A549 (cell line): Measurements from ENCODE around the gene HOATZ. TPM values are rescaled to one million over a fixed set of nuclear protein-coding genes. Genes with fewer than 3 reads are reported as not detected.

ENCODE experiments used
- ATAC-seq, 2 experiments: fragments of 200-7000 bp in 1 of 2; fragments of >200 bp in 1 of 2; cut with Nextera tagmentation in 1 of 2; cut with Tn5 transposase in 1 of 2; 3 replicates each; pipeline versions ENCODE4 v1.8.0 to v1.9.1; 2018 to 2020; ENCODE audit warnings: mild to moderate bottlenecking in 1 of 2, moderate library complexity in 1 of 2
- CTCF ChIA-PET: fragments of 300-600 bp; sonication (Branson Sonifier 250); formaldehyde crosslinking; extraction: SDS; loops from one replicate; lab custom pipeline; 2021; ENCODE audit warnings: antibody characterized with exemption, inconsistent platforms; lab: Yijun Ruan, JAX
- POLR2A ChIA-PET: fragments of 350-600 bp; formaldehyde crosslinking; extraction: SDS; loops from one replicate; lab custom pipeline; 2021; ENCODE audit warnings: antibody characterized with exemption, inconsistent platforms; lab: Yijun Ruan, JAX
- DNase-seq, 2 experiments: peaks; one replicate each; pipeline versions ENCODE4 v3.0.0 to v3.0.0-alpha.2; 2011 to 2016; ENCODE audit warnings: low read depth in 1 of 2, low spot score in 1 of 2
- FAIRE-seq: peaks from 2 replicates; lab custom pipeline; 2011; peaks lifted over from hg19 to GRCh38; lab: Jason Lieb, UNC
- H3K27ac ChIP-seq, 2 experiments: fragments of >200 bp; sonication (Bioruptor Twin); formaldehyde crosslinking; 3 replicates each; pipeline ENCODE4 v1.5.1; 2016 to 2017
- H3K4me1 ChIP-seq: fragments of >200 bp; sonication (Bioruptor Twin); formaldehyde crosslinking; 3 replicates; pipeline ENCODE4 v1.6.1; 2016
- H3K4me2 ChIP-seq: fragments of >200 bp; sonication (Bioruptor Twin); formaldehyde crosslinking; 3 replicates; pipeline ENCODE4 v1.6.1; 2016
- H3K4me3 ChIP-seq: fragments of >200 bp; sonication (Bioruptor Twin); formaldehyde crosslinking; 3 replicates; pipeline ENCODE4 v1.5.1; 2016
- H3K9me3 ChIP-seq: fragments of >200 bp; sonication (Bioruptor Twin); formaldehyde crosslinking; 3 replicates; pipeline ENCODE4 v1.6.1; 2016
- CEBPB ChIP-seq, 2 experiments: fragments of >200 bp in 1 of 2; sonication (Bioruptor Twin) in 1 of 2; formaldehyde crosslinking in 1 of 2; IDR thresholded peaks; 2 replicates each; pipeline ENCODE4 v1.6.1; 2012 to 2016
- EHMT2 ChIP-seq: fragments of 200-600 bp; sonication (generic); IDR thresholded peaks from 2 replicates; pipeline ENCODE4 v1.6.1; 2016; ENCODE audit warnings: antibody characterized with exemption, low read depth, mild to moderate bottlenecking, moderate library complexity
- ESRRA ChIP-seq: fragments of 150-350 bp; IDR thresholded peaks from 2 replicates; pipeline ENCODE4 v1.6.1; 2014; ENCODE audit warnings: mild to moderate bottlenecking, low read length, borderline replicate concordance
- FOSB ChIP-seq: fragments of 250-450 bp; sonication (Bioruptor Pico); IDR thresholded peaks from 2 replicates; pipeline ENCODE4 v1.5.0; 2020; ENCODE audit warnings: mild to moderate bottlenecking, moderate library complexity
- GATA3 ChIP-seq: IDR thresholded peaks from 2 replicates; pipeline ENCODE4 v1.6.1; 2012; ENCODE audit warnings: borderline replicate concordance
- HOXB13 ChIP-seq: fragments of 250-450 bp; sonication (Bioruptor Pico); IDR thresholded peaks from 2 replicates; pipeline ENCODE4 v1.5.0; 2020; ENCODE audit warnings: low read depth, mild to moderate bottlenecking, moderate library complexity
- KDM1A ChIP-seq: fragments of 200-600 bp; sonication (generic); IDR thresholded peaks from 2 replicates; pipeline ENCODE4 v1.6.1; 2016; ENCODE audit warnings: low read depth, mild to moderate bottlenecking
- KDM5A ChIP-seq: fragments of 200-600 bp; sonication (generic); IDR thresholded peaks from 2 replicates; pipeline ENCODE4 v1.6.1; 2016; ENCODE audit warnings: antibody characterized with exemption, mild to moderate bottlenecking
- MAZ ChIP-seq: fragments of 150-350 bp; IDR thresholded peaks from 2 replicates; pipeline ENCODE4 v1.6.1; 2014; ENCODE audit warnings: antibody characterized with exemption, low read depth, low read length, borderline replicate concordance
- MYC ChIP-seq: IDR thresholded peaks from 2 replicates; pipeline ENCODE4 v1.6.1; 2012; ENCODE audit warnings: mild to moderate bottlenecking, inconsistent platforms, low read length, improper control_type of control experiment, borderline replicate concordance
- NPAS2 ChIP-seq: fragments of 250-450 bp; sonication (Bioruptor Pico); IDR thresholded peaks from 2 replicates; pipeline ENCODE4 v1.8.0; 2022; ENCODE audit warnings: mild to moderate bottlenecking, moderate library complexity, borderline replicate concordance
- PHF8 ChIP-seq: fragments of 200-600 bp; sonication (generic); IDR thresholded peaks from 2 replicates; pipeline ENCODE4 v1.6.1; 2016; ENCODE audit warnings: low read depth, mild to moderate bottlenecking, antibody characterized with exemption, moderate library complexity, borderline replicate concordance
- RAD21 ChIP-seq, 2 experiments: fragments of >200 bp in 1 of 2; sonication (Bioruptor Twin) in 1 of 2; formaldehyde crosslinking in 1 of 2; IDR thresholded peaks in 1 of 2; conservative IDR thresholded peaks in 1 of 2; 2 replicates in 1 of 2; 3 replicates in 1 of 2; pipeline ENCODE4 v1.6.1; 2012 to 2018; ENCODE audit warnings: inconsistent platforms in 1 of 2
- RCOR1 ChIP-seq: fragments of 150-350 bp; IDR thresholded peaks from 2 replicates; pipeline ENCODE4 v1.6.1; 2014; ENCODE audit warnings: antibody characterized with exemption, low read length, low read depth
- RFX5 ChIP-seq: fragments of 450-650 bp; IDR thresholded peaks from 2 replicates; pipeline ENCODE4 v1.7.1; 2014; ENCODE audit warnings: antibody characterized with exemption, mild to moderate bottlenecking, moderate library complexity
- ZC3H11A ChIP-seq: fragments of 450-650 bp; IDR thresholded peaks from 2 replicates; pipeline ENCODE4 v1.6.1; 2014; ENCODE audit warnings: antibody characterized with exemption, mild to moderate bottlenecking
- ZFP36 ChIP-seq: fragments of 450-650 bp; IDR thresholded peaks from 2 replicates; pipeline ENCODE4 v1.6.1; 2014; ENCODE audit warnings: borderline replicate concordance; ENCODE audit not compliant: partially characterized antibody
- ZNF302 ChIP-seq: fragments of 250-450 bp; sonication (Bioruptor Pico); IDR thresholded peaks from 2 replicates; pipeline ENCODE4 v1.9.0; 2021; ENCODE audit warnings: inconsistent platforms, mild to moderate bottlenecking, moderate library complexity
- WGBS: methylation state at CpG from one replicate; pipeline ENCODE4 v1.1.6; 2017; ENCODE audit errors: missing lambda C conversion rate; 5-methylcytosine and 5-hydroxymethylcytosine counted together
- polyA plus RNA-seq, 4 experiments: library from polyadenylated mRNA; depleted of rRNA in 3 of 4; stranded (reverse); fragments of >200 nt; fragmentation: RNase III in 1 of 4; extraction: RNeasy Plus Mini Kit Qiagen cat#74134 plus additional on column Dnase treatment in 1 of 4; gene quantifications; 2 replicates in 3 of 4; 3 replicates in 1 of 4; pipeline ENCODE4 v1.2.3, GENCODE V29; 2011 to 2017
- TF ChIP-seq, protein P1 (sequence below): IDR thresholded peaks from 2 replicates; pipeline ENCODE4 v1.6.1; 2012; ENCODE audit warnings: low read depth, borderline replicate concordance
- TF ChIP-seq, protein P2 (sequence below): fragments of >200 bp; sonication (Bioruptor Twin); formaldehyde crosslinking; IDR thresholded peaks from 3 replicates; pipeline ENCODE4 v1.5.1; 2016
- TF ChIP-seq, protein P3 (sequence below): IDR thresholded peaks from 2 replicates; pipeline ENCODE4 v1.6.1; 2012
- TF ChIP-seq, protein P4 (sequence below): fragments of 150-350 bp; IDR thresholded peaks from 2 replicates; pipeline ENCODE4 v1.6.1; 2014; ENCODE audit warnings: low read depth, mild to moderate bottlenecking, low read length
- TF ChIP-seq, protein P5 (sequence below): fragments of 250-450 bp; sonication (Bioruptor Pico); IDR thresholded peaks from 2 replicates; pipeline ENCODE4 v1.5.0; 2020; ENCODE audit warnings: low read depth, mild to moderate bottlenecking, moderate library complexity
- TF ChIP-seq, protein P6 (sequence below): fragments of >200 bp; sonication (Bioruptor Twin); formaldehyde crosslinking; IDR thresholded peaks from 2 replicates; pipeline ENCODE4 v1.6.1; 2016

Gene HOATZ
- polyA plus RNA-seq, 2 of the 4 experiments (the other 2 are of a cell fraction): not detected

DNA sequence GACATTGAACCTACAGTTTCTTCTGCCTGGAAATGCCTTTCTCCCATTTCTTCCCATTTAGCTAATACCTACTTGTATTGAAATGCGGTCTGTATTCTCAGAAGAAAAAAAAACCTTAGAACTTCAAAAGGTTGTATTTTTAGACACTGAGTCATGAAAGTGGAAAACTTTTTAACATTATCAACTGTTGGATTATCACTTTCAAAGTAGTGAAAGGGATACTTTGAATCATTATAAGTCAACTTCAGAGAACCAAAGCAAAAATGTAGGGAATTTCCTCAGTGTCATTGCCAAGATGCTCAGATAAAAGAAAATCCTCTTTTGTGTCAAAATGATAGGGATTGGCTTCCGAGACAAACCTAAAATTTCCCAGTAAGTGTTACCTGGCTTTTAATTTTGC lies 6.6 kb downstream of the HOATZ start:
- TF ChIP-seq MYC: no peak
- no peak for TF ChIP-seq RAD21 (conservative IDR thresholded peaks at IDR 0.05 in 1 of 2, IDR thresholded peaks at IDR 0.05 in 1 of 2)
- no peak for TF ChIP-seq CEBPB (IDR thresholded peaks at IDR 0.05)
- TF ChIP-seq, protein P1, sequence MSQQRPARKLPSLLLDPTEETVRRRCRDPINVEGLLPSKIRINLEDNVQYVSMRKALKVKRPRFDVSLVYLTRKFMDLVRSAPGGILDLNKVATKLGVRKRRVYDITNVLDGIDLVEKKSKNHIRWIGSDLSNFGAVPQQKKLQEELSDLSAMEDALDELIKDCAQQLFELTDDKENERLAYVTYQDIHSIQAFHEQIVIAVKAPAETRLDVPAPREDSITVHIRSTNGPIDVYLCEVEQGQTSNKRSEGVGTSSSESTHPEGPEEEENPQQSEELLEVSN: no peak
- TF ChIP-seq KDM1A: no peak
- no peak for TF ChIP-seq KDM5A
- WGBS: 34% methylated on average over 2 of the region's 2 CpGs
- POLR2A ChIA-PET: no interaction called here
- no peak for FAIRE-seq
- Histone ChIP-seq H3K4me1 (peaks cover 10% of the 10 kb centered on the region; the same call in 2 of the 3 replicates), H3K4me2 (peak overlapping the region; percentile 19), H3K4me3 (no peak overlapping the region), H3K9me3 (no peaks in the 10 kb centered on the region), H3K27ac (peak overlapping the region in 1 of 2 experiments; percentile 57; a peak in 1 of 6 replicates)
- ATAC-seq: no peak
- CTCF ChIA-PET: no interaction called here
- DNase-seq: no peak

DNA sequence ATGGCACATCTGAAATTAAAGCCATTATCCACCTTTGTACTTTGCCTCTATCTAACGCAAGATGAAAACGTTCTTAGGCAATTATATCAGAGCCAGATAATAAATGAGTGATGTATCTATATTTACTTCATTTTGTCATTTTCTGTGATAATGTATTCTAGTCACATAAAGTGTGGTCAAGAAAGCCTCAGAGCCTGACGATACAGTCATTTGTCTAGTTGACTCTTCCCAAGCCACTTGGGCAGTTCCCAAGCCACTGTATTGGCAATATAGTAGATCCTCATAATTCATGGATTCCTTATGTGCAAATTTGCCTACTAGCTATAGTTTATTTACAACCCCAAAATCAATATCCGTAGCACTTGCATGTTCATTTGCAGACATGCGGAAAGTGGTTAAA lies 7.8 kb downstream of the HOATZ start:
- ATAC-seq: no peak
- H3K27ac ChIP-seq: no peak overlapping the region
- no peaks in the 10 kb centered on the region for H3K9me3 ChIP-seq
- ChIA-PET CTCF (no interaction called here), POLR2A (no interaction called here)
- WGBS: 87% methylated on average over 5 of the region's 5 CpGs
- H3K4me1 ChIP-seq: peaks cover 16% of the 10 kb centered on the region; the same call in 2 of the 3 replicates
- no peak overlapping the region for H3K4me2 ChIP-seq
- FAIRE-seq: no peak
- DNase-seq: no peak
- H3K4me3 ChIP-seq: no peak overlapping the region
- TF ChIP-seq, protein P1: no peak
- TF ChIP-seq MYC (no peak), FOSB (CRISPR knock-in tag) (no peak), ZFP36 (no peak), ZC3H11A (no peak), EHMT2 (no peak), NPAS2 (no peak), GATA3 (no peak), RCOR1 (no peak), MAZ (no peak), ESRRA (no peak), ZNF302 (CRISPR knock-in tag) (no peak), RFX5 (no peak), PHF8 (no peak), HOXB13 (CRISPR knock-in tag) (no peak)
- TF ChIP-seq, protein P2, sequence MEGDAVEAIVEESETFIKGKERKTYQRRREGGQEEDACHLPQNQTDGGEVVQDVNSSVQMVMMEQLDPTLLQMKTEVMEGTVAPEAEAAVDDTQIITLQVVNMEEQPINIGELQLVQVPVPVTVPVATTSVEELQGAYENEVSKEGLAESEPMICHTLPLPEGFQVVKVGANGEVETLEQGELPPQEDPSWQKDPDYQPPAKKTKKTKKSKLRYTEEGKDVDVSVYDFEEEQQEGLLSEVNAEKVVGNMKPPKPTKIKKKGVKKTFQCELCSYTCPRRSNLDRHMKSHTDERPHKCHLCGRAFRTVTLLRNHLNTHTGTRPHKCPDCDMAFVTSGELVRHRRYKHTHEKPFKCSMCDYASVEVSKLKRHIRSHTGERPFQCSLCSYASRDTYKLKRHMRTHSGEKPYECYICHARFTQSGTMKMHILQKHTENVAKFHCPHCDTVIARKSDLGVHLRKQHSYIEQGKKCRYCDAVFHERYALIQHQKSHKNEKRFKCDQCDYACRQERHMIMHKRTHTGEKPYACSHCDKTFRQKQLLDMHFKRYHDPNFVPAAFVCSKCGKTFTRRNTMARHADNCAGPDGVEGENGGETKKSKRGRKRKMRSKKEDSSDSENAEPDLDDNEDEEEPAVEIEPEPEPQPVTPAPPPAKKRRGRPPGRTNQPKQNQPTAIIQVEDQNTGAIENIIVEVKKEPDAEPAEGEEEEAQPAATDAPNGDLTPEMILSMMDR: no peak
- TF ChIP-seq, protein P3, sequence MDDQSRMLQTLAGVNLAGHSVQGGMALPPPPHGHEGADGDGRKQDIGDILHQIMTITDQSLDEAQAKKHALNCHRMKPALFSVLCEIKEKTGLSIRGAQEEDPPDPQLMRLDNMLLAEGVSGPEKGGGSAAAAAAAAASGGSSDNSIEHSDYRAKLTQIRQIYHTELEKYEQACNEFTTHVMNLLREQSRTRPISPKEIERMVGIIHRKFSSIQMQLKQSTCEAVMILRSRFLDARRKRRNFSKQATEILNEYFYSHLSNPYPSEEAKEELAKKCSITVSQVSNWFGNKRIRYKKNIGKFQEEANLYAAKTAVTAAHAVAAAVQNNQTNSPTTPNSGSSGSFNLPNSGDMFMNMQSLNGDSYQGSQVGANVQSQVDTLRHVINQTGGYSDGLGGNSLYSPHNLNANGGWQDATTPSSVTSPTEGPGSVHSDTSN: no peak
- TF ChIP-seq, protein P4, sequence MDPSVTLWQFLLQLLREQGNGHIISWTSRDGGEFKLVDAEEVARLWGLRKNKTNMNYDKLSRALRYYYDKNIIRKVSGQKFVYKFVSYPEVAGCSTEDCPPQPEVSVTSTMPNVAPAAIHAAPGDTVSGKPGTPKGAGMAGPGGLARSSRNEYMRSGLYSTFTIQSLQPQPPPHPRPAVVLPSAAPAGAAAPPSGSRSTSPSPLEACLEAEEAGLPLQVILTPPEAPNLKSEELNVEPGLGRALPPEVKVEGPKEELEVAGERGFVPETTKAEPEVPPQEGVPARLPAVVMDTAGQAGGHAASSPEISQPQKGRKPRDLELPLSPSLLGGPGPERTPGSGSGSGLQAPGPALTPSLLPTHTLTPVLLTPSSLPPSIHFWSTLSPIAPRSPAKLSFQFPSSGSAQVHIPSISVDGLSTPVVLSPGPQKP: no peak
- TF ChIP-seq, protein P5, sequence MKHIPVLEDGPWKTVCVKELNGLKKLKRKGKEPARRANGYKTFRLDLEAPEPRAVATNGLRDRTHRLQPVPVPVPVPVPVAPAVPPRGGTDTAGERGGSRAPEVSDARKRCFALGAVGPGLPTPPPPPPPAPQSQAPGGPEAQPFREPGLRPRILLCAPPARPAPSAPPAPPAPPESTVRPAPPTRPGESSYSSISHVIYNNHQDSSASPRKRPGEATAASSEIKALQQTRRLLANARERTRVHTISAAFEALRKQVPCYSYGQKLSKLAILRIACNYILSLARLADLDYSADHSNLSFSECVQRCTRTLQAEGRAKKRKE (CRISPR knock-in tag): no peak
- TF ChIP-seq, protein P6, sequence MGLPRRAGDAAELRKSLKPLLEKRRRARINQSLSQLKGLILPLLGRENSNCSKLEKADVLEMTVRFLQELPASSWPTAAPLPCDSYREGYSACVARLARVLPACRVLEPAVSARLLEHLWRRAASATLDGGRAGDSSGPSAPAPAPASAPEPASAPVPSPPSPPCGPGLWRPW: no peak
